Activated B cell treated with CpG ODN at 0.5 μM for 24 hours (primary cell): Measurements from ENCODE around the gene GRID2IP. TPM values are rescaled to one million over a fixed set of nuclear protein-coding genes. Genes with fewer than 3 reads are reported as not detected.

Source experiments
- ATAC-seq: fragments of 200-7000 bp; cut with Tn5 transposase; one replicate; pipeline ENCODE4 v1.10.0; 2021; ENCODE audit warnings: low read depth, mild to moderate bottlenecking, moderate library complexity
- CTCF ChIA-PET: fragments of 350-600 bp; sonication (Branson Sonifier 250); formaldehyde crosslinking; loops from one replicate; lab custom pipeline; 2021; ENCODE audit warnings: antibody characterized with exemption; lab: Charles Lee
- POLR2A ChIA-PET: fragments of 350-600 bp; sonication (Branson Sonifier 250); formaldehyde crosslinking; loops from one replicate; lab custom pipeline; 2021; ENCODE audit warnings: antibody characterized with exemption; lab: Charles Lee
- DNase-seq: peaks from one replicate; pipeline ENCODE4 v3.0.0; 2022
- H3K27ac Mint-ChIP-seq: one replicate; pipeline ENCODE4 v1.8.0; 2020; ENCODE audit warnings: mixed read lengths
- H3K27me3 Mint-ChIP-seq: one replicate; pipeline ENCODE4 v1.8.0; 2021; ENCODE audit warnings: mixed read lengths
- H3K36me3 Mint-ChIP-seq: one replicate; pipeline ENCODE4 v1.8.0; 2021; ENCODE audit warnings: low read depth, mixed read lengths
- H3K4me1 Mint-ChIP-seq: one replicate; pipeline ENCODE4 v1.8.0; 2021; ENCODE audit warnings: mixed read lengths
- H3K4me3 Mint-ChIP-seq: one replicate; pipeline ENCODE4 v1.8.0; 2020; ENCODE audit warnings: mild to moderate bottlenecking, mixed read lengths
- H3K9me3 Mint-ChIP-seq: one replicate; pipeline ENCODE4 v1.8.0; 2020; ENCODE audit warnings: mixed read lengths
- CTCF ChIP-seq: fragments of 200-600 bp; IDR thresholded peaks from one replicate; pipeline ENCODE4 v1.8.0; 2022; ENCODE audit warnings: antibody characterized with exemption, mild to moderate bottlenecking
- intact Hi-C: fragments of 100-400 bp; cut with micrococcal nuclease; formaldehyde crosslinking; loops from one replicate; pipeline ENCODE4 v1.15.1; 2024
- total RNA-seq: library from RNA; stranded (reverse); gene quantifications from 2 replicates; pipeline ENCODE4 v1.2.3, GENCODE V29; 2022

The GRID2IP gene
- total RNA-seq, 1 donor from 2014 or later = 1.3 TPM

GRCh38 chr7:6489612-6490011, 61.6 kb downstream of the GRID2IP start:
- ChIA-PET CTCF (no interaction called here), POLR2A (interaction anchor here (0.5 kb wide), 1 partner anchor 51 kb away, joined by 4 read pairs; no protein-coding TSS in a partner anchor)
- intact Hi-C loops = no loop called here
- Mint-ChIP-seq H3K4me3 (no peak overlapping the region), H3K36me3 (no peaks in the 10 kb centered on the region), H3K27me3 (no peaks in the 10 kb centered on the region), H3K27ac (no peak overlapping the region), H3K9me3 (peaks cover 2% of the 10 kb centered on the region), H3K4me1 (peaks cover 3% of the 10 kb centered on the region)
- ATAC-seq (no peak), DNase-seq (no peak)
- TF ChIP-seq CTCF = no peak

- intact Hi-C loops = no loop called here
- DNase-seq (no peak), ATAC-seq (no peak)
- Mint-ChIP-seq H3K27me3 (no peaks in the 10 kb centered on the region), H3K9me3 (peaks cover 2% of the 10 kb centered on the region), H3K4me3 (no peak overlapping the region), H3K4me1 (peaks cover 19% of the 10 kb centered on the region), H3K27ac (no peak overlapping the region), H3K36me3 (peaks cover 5% of the 10 kb centered on the region)
- TF ChIP-seq CTCF = no peak
- POLR2A ChIA-PET = no interaction called here
- CTCF ChIA-PET = interaction anchor here (1.3 kb wide), 1 partner anchor 29 kb away, joined by 3 read pairs; no protein-coding TSS in a partner anchor
Observed at GRCh38 chr7:6487184-6487545, 64.1 kb downstream of the GRID2IP start.

DNA sequence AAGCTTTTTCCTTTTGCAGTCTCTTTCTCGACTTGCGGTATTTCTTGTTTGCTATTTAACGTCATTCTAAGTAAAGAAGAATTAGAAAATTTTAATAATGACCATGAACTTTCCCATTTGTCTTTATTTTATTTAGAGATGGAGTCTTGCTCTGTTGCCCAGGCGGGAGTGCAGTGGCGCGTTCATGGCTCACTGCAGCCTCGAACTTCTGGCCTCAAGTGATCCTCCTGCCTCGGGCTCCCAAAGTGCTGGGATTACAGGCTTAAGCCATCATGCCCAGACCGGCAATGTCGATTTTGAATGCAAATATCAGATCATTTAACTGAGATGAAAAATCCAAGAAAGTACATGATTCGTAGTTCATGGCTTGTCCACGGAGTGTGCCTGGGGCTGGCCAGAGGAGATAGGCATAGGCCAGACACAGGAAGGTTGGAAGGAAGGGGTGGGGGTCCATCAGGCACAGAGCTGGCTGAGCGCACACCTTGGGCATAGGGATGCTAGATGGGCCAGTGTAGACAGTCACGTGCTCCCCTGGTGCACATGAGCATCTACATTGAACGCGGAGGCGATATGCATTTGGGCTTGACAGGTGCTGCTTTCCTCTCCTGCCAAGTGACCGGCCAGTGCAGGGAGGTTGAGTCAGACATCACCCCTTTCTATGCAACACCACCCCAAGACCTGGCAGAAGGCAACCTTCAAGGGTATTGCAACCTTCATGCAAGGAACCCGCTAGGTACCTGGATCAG, 64.7 kb downstream of the GRID2IP start:
- Mint-ChIP-seq H3K4me1 (peaks cover 22% of the 10 kb centered on the region), H3K36me3 (peaks cover 6% of the 10 kb centered on the region), H3K27me3 (no peaks in the 10 kb centered on the region), H3K27ac (no peak overlapping the region), H3K4me3 (no peak overlapping the region), H3K9me3 (peaks cover 2% of the 10 kb centered on the region)
- ATAC-seq = no peak
- DNase-seq = no peak
- intact Hi-C loops = no loop called here
- CTCF ChIA-PET = interaction anchor here (1.3 kb wide), 1 partner anchor 29 kb away, joined by 3 read pairs; no protein-coding TSS in a partner anchor
- POLR2A ChIA-PET = no interaction called here
- TF ChIP-seq CTCF = no peak

DNA sequence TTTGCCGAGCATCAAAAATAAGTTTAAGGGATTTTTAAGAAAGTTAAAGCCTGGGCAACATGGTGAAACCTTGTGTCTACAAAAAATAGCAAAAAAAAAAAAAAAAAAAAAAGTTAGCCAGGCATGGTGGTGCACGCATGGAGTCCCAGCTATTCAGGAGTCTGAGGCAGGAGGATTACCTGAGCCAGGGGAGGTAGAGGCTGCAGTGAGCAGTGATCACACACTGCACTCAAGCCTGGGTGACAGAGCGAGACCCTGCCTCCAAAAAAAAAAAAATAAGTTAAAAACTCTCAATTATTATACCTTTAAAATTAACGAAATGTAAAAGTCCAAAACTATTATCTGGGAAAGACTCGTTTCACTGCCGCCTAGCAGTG, 68.5 kb downstream of the GRID2IP start:
- no peaks in the 10 kb centered on the region for H3K9me3 Mint-ChIP-seq
- intact Hi-C loops = no loop called here
- H3K4me3 Mint-ChIP-seq = peak overlapping the region; percentile 92
- TF ChIP-seq CTCF = no peak
- H3K4me1 Mint-ChIP-seq = peaks cover 57% of the 10 kb centered on the region
- ATAC-seq = no peak
- peak overlapping the region; percentile 82 for H3K27ac Mint-ChIP-seq
- DNase-seq = no peak
- ChIA-PET CTCF (no interaction called here), POLR2A (no interaction called here)
- H3K36me3 Mint-ChIP-seq = peaks cover 21% of the 10 kb centered on the region
- H3K27me3 Mint-ChIP-seq = no peaks in the 10 kb centered on the region

DNA sequence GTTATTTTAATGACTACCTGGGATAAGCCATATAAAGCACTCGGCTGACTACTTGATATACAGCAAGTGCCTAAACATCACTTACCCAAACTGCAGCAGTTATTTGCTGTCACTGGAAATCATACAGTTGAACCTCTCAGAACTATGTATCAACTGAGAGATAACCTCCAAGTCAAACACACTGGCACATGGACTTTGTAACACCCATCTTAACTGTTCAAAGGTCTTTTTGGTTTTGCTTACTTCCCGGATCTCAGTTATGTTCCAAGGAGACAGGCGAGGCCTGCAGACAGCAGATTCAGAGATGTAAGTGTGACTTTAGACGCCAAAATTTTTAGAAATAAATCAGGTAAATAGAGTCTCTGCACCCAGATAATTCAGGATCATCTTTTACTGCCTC, 69.0 kb downstream of the GRID2IP start:
- ChIA-PET CTCF (no interaction called here), POLR2A (no interaction called here)
- TF ChIP-seq CTCF = no peak
- H3K4me3 Mint-ChIP-seq = peak overlapping the region; percentile 92
- DNase-seq = no peak
- peaks cover 62% of the 10 kb centered on the region for H3K4me1 Mint-ChIP-seq
- intact Hi-C loops = no loop called here
- no peaks in the 10 kb centered on the region for H3K9me3 Mint-ChIP-seq
- ATAC-seq = no peak
- H3K27ac Mint-ChIP-seq = no peak overlapping the region
- H3K36me3 Mint-ChIP-seq = peaks cover 23% of the 10 kb centered on the region
- no peaks in the 10 kb centered on the region for H3K27me3 Mint-ChIP-seq
